PC-3 (cell line): ENCODE results near the gene THADA. TPM values are rescaled to one million over a fixed set of nuclear protein-coding genes. Genes with fewer than 3 reads are reported as not detected.

Experiments
- ATAC-seq: fragments of 200-7000 bp; cut with Tn5 transposase; 2 replicates; pipeline ENCODE4 v1.9.1; 2020; ENCODE audit warnings: mild to moderate bottlenecking, moderate library complexity
- BruUV-seq: library from RNA; stranded (reverse); fragments of 400-500 nt; replicated peaks from 2 replicates; lab custom pipeline; 2021; lab: Mats Ljungman, UMichigan
- CTCF ChIA-PET: fragments of 300-600 bp; sonication (Branson Sonifier 250); formaldehyde crosslinking; loops from one replicate; lab custom pipeline; 2022; ENCODE audit warnings: antibody characterized with exemption; lab: Charles Lee
- POLR2A ChIA-PET: fragments of 300-600 bp; sonication (Branson Sonifier 250); formaldehyde crosslinking; loops from one replicate; lab custom pipeline; 2022; ENCODE audit warnings: antibody characterized with exemption; ENCODE audit not compliant: unreplicated experiment; lab: Charles Lee
- DNase-seq: peaks from one replicate; pipeline ENCODE4 v3.0.0-alpha.2; 2015
- H2AFZ ChIP-seq: fragments of 300-600 bp; sonication (generic); 2 replicates; pipeline ENCODE4 v1.6.0; 2016; ENCODE audit warnings: antibody characterized with exemption, low read length
- H3F3A ChIP-seq: fragments of 300-600 bp; sonication (generic); one replicate; pipeline ENCODE4 v1.6.0; 2017; ENCODE audit warnings: antibody characterized with exemption, low read length, control low read depth, mild to moderate bottlenecking; ENCODE audit not compliant: unreplicated experiment
- H3K27ac ChIP-seq: fragments of 300-600 bp; sonication (generic); 2 replicates; pipeline ENCODE4 v1.5.1; 2016; ENCODE audit warnings: mild to moderate bottlenecking, low read length
- H3K27me3 ChIP-seq: fragments of 300-600 bp; sonication (generic); 2 replicates; pipeline ENCODE4 v1.6.1; 2016; ENCODE audit warnings: low read length, mixed read lengths
- H3K36me3 ChIP-seq: fragments of 300-600 bp; sonication (generic); 2 replicates; pipeline ENCODE4 v1.6.1; 2016; ENCODE audit warnings: low read depth, mixed run types, low read length, mixed read lengths
- H3K4me1 ChIP-seq: fragments of 300-600 bp; sonication (generic); 2 replicates; pipeline ENCODE4 v1.5.1; 2016; ENCODE audit warnings: low read length; ENCODE audit not compliant: insufficient read depth
- H3K4me2 ChIP-seq: fragments of 300-600 bp; sonication (generic); 2 replicates; pipeline ENCODE4 v1.6.0; 2016; ENCODE audit warnings: low read length
- H3K4me3 ChIP-seq: fragments of 300-600 bp; sonication (generic); 2 replicates; pipeline ENCODE4 v1.5.1; 2016; ENCODE audit warnings: mild to moderate bottlenecking, low read length, mixed read lengths
- H3K79me2 ChIP-seq: fragments of 300-600 bp; sonication (generic); 2 replicates; pipeline ENCODE4 v1.6.1; 2017; ENCODE audit warnings: low read length, mixed read lengths
- H3K9ac ChIP-seq: fragments of 300-600 bp; sonication (generic); 2 replicates; pipeline ENCODE4 v1.6.0; 2016; ENCODE audit warnings: mild to moderate bottlenecking, low read length
- H3K9me2 ChIP-seq: fragments of 300-600 bp; sonication (generic); replicated peaks from 2 replicates; pipeline ENCODE4 v1.6.1; 2016; ENCODE audit warnings: mixed run types, low read length, mixed read lengths
- H3K9me3 ChIP-seq: fragments of 300-600 bp; sonication (generic); 2 replicates; pipeline ENCODE4 v1.6.1; 2016; ENCODE audit warnings: low read length, mixed read lengths
- H4K20me1 ChIP-seq: fragments of 300-600 bp; sonication (generic); 2 replicates; pipeline ENCODE4 v1.6.1; 2016; ENCODE audit warnings: low read length, mixed read lengths
- EZH2 ChIP-seq: fragments of 300-600 bp; sonication (generic); IDR thresholded peaks from one replicate; pipeline ENCODE4 v1.6.1; 2017; ENCODE audit warnings: antibody characterized with exemption, mild to moderate bottlenecking, low read length; ENCODE audit not compliant: unreplicated experiment
- EZH2phosphoT487 ChIP-seq: fragments of 300-600 bp; sonication (generic); IDR thresholded peaks from 2 replicates; pipeline ENCODE4 v1.6.1; 2018; ENCODE audit warnings: mild to moderate bottlenecking, antibody characterized with exemption, low read length, borderline replicate concordance
- intact Hi-C: fragments of 100-400 bp; cut with micrococcal nuclease; formaldehyde crosslinking; loops from 2 replicates; pipeline ENCODE4 v1.9.0; 2023
- total RNA-seq: library from RNA; depleted of rRNA; stranded (reverse); fragments of >200 nt; gene quantifications from 2 replicates; pipeline ENCODE4 v1.2.3, GENCODE V29; 2014
- TF ChIP-seq, protein P1 (sequence below): fragments of 300-600 bp; sonication (generic); conservative IDR thresholded peaks from 2 replicates; pipeline ENCODE4 v1.5.1; 2017; ENCODE audit warnings: antibody characterized with exemption, low read depth, mild to moderate bottlenecking, low read length

THADA gene
- total RNA-seq, 1 experiment from 2014 or later = 33.6 TPM

- Histone ChIP-seq H3K4me3 (no peak overlapping the region), H3K27me3 (no peaks in the 10 kb centered on the region), H3F3A (no peaks in the 10 kb centered on the region), H3K9me3 (no peaks in the 10 kb centered on the region), H3K9ac (no peak overlapping the region), H3K4me1 (peaks cover under 1% of the 10 kb centered on the region; the same call in 1 of the 2 replicates), H3K27ac (no peak overlapping the region), H3K36me3 (no peaks in the 10 kb centered on the region), H3K4me2 (no peak overlapping the region), H4K20me1 (no peaks in the 10 kb centered on the region), H3K79me2 (no peaks in the 10 kb centered on the region), H2AFZ (no peak overlapping the region), H3K9me2 (no peaks in the 10 kb centered on the region)
- ATAC-seq (no peak), DNase-seq (no peak)
- CTCF ChIA-PET = no interaction called here
- intact Hi-C loops = no loop called here
- no TSS peak for BruUV-seq
- TF ChIP-seq EZH2phosphoT487 = no peak
- TF ChIP-seq, protein P1, sequence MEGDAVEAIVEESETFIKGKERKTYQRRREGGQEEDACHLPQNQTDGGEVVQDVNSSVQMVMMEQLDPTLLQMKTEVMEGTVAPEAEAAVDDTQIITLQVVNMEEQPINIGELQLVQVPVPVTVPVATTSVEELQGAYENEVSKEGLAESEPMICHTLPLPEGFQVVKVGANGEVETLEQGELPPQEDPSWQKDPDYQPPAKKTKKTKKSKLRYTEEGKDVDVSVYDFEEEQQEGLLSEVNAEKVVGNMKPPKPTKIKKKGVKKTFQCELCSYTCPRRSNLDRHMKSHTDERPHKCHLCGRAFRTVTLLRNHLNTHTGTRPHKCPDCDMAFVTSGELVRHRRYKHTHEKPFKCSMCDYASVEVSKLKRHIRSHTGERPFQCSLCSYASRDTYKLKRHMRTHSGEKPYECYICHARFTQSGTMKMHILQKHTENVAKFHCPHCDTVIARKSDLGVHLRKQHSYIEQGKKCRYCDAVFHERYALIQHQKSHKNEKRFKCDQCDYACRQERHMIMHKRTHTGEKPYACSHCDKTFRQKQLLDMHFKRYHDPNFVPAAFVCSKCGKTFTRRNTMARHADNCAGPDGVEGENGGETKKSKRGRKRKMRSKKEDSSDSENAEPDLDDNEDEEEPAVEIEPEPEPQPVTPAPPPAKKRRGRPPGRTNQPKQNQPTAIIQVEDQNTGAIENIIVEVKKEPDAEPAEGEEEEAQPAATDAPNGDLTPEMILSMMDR = no peak
- TF ChIP-seq EZH2 = no peak
- POLR2A ChIA-PET = no interaction called here
Observed at GRCh38 chr2:43368483-43369385, 227.1 kb downstream of the THADA start.

- ATAC-seq (no peak), DNase-seq (no peak)
- no peaks in the 10 kb centered on the region for H3K9me3 ChIP-seq
- intact Hi-C loops = no loop called here
- H3K9me2 ChIP-seq = no peaks in the 10 kb centered on the region
- TF ChIP-seq EZH2 = no peak
- TF ChIP-seq EZH2phosphoT487 = no peak
- TF ChIP-seq, protein P1 = no peak
- POLR2A ChIA-PET = no interaction called here
- H3K36me3 ChIP-seq = no peaks in the 10 kb centered on the region
- no peaks in the 10 kb centered on the region for H3K27me3 ChIP-seq
- CTCF ChIA-PET = no interaction called here
- H3K4me1 ChIP-seq = peaks cover 9% of the 10 kb centered on the region
- H3K9ac ChIP-seq = no peak overlapping the region
- H3F3A ChIP-seq = no peaks in the 10 kb centered on the region
- no peaks in the 10 kb centered on the region for H4K20me1 ChIP-seq
- no peaks in the 10 kb centered on the region for H3K79me2 ChIP-seq
- H3K4me3 ChIP-seq = no peak overlapping the region
- H3K4me2 ChIP-seq = no peak overlapping the region
- no peak overlapping the region for H3K27ac ChIP-seq
- no TSS peak for BruUV-seq
- H2AFZ ChIP-seq = no peak overlapping the region
Observed at GRCh38 chr2:43367012-43367782, 228.6 kb downstream of the THADA start.
